ENCODE measurements around the gene RASGRP3.

Gene RASGRP3

GRCh38 chr2:33488715-33489540 lies 12.5 kb downstream of the RASGRP3 start:
- TF ChIP-seq, protein P1, sequence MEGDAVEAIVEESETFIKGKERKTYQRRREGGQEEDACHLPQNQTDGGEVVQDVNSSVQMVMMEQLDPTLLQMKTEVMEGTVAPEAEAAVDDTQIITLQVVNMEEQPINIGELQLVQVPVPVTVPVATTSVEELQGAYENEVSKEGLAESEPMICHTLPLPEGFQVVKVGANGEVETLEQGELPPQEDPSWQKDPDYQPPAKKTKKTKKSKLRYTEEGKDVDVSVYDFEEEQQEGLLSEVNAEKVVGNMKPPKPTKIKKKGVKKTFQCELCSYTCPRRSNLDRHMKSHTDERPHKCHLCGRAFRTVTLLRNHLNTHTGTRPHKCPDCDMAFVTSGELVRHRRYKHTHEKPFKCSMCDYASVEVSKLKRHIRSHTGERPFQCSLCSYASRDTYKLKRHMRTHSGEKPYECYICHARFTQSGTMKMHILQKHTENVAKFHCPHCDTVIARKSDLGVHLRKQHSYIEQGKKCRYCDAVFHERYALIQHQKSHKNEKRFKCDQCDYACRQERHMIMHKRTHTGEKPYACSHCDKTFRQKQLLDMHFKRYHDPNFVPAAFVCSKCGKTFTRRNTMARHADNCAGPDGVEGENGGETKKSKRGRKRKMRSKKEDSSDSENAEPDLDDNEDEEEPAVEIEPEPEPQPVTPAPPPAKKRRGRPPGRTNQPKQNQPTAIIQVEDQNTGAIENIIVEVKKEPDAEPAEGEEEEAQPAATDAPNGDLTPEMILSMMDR (IDR thresholded peaks at IDR 0.05; ENCODE audit: low read depth, low read length), result no peak
- H3K36me3 ChIP-seq, result no peaks in the 10 kb centered on the region
- no peaks in the 10 kb centered on the region for H3K4me1 ChIP-seq
- H3K4me3 ChIP-seq (ENCODE audit: low read depth, low read length), result no peak overlapping the region
- DNase-seq, result no peak
- H3K9me3 ChIP-seq, result no peaks in the 10 kb centered on the region; the same call in 1 of the 2 replicates
- peaks cover 11% of the 10 kb centered on the region for H3K27me3 ChIP-seq

GRCh38 chr2:33489835-33490431 lies 13.5 kb downstream of the RASGRP3 start:
- H3K36me3 ChIP-seq, result no peaks in the 10 kb centered on the region
- H3K4me3 ChIP-seq (ENCODE audit: low read depth, low read length), result no peak overlapping the region
- peaks cover 16% of the 10 kb centered on the region for H3K27me3 ChIP-seq
- TF ChIP-seq, protein P1 (IDR thresholded peaks at IDR 0.05; ENCODE audit: low read depth, low read length), result no peak
- DNase-seq, result no peak
- no peaks in the 10 kb centered on the region; the same call in 1 of the 2 replicates for H3K9me3 ChIP-seq
- H3K4me1 ChIP-seq, result no peaks in the 10 kb centered on the region

GRCh38 chr2:33491441-33492084 lies 15.1 kb downstream of the RASGRP3 start:
- no peaks in the 10 kb centered on the region for H3K4me1 ChIP-seq
- DNase-seq, result no peak
- peaks cover 16% of the 10 kb centered on the region for H3K27me3 ChIP-seq
- TF ChIP-seq, protein P1 (IDR thresholded peaks at IDR 0.05; ENCODE audit: low read depth, low read length), result no peak
- H3K4me3 ChIP-seq (ENCODE audit: low read depth, low read length), result no peak overlapping the region
- no peaks in the 10 kb centered on the region; the same call in 1 of the 2 replicates for H3K9me3 ChIP-seq
- no peaks in the 10 kb centered on the region for H3K36me3 ChIP-seq

- Histone ChIP-seq H3K36me3 (no peaks in the 10 kb centered on the region), H3K9me3 (no peaks in the 10 kb centered on the region), H3K4me3 (ENCODE audit: low read depth, low read length) (no peak overlapping the region), H3K27me3 (peaks cover 16% of the 10 kb centered on the region), H3K4me1 (no peaks in the 10 kb centered on the region)
- TF ChIP-seq, protein P1 (IDR thresholded peaks at IDR 0.05; ENCODE audit: low read depth, low read length), result no peak
- no peak for DNase-seq
Measured at GRCh38 chr2:33492399-33493134, 16.1 kb downstream of the RASGRP3 start.

DNA sequence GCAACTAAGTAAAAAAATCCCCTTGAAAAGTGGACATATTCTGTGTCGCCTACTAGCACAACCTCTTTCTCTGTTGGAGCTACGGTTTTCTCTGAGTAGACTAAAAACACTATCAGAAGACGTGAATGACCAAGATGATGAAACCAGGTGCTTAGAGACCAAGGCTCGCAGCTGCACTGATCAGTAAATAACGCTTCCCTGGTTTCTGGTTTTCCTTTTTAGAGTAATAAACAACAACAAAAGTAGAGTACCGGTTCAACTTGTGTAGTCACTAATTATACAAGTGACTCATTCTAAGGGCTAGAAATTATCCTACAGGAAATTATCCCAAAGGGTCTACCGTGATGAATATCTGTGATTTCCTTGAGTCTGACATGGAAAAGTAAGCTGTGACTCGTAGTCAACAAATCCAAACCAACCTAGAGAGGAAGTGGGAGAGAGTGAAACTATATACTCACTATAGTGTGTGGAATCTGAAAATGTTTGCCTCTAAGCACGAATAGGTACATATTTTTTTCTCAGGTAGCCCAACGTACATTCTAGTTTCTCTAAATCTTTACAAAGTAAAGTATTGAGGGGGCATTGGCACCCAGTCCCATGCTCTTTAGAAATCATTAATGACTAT lies 17.8 kb downstream of the RASGRP3 start:
- Histone ChIP-seq H3K27me3 (peaks cover 20% of the 10 kb centered on the region), H3K4me3 (ENCODE audit: low read depth, low read length) (no peak overlapping the region), H3K9me3 (no peaks in the 10 kb centered on the region), H3K36me3 (no peaks in the 10 kb centered on the region), H3K4me1 (no peaks in the 10 kb centered on the region)
- no peak for DNase-seq
- TF ChIP-seq, protein P1 (IDR thresholded peaks at IDR 0.05; ENCODE audit: low read depth, low read length), result no peak

Measured in BE2C (cell line).